Kidney (tissue), 14 donors: ENCODE results near the gene GTF2F2. TPM values are rescaled to one million over a fixed set of nuclear protein-coding genes. Genes with fewer than 3 reads are reported as not detected.
A peak's percentile ranks its signal among the peaks of the same experiment; 100 is the strongest.

Experiments
- DNase-seq, 5 donors: peaks; one replicate each; pipeline ENCODE4 v3.0.0-alpha.2; 2013 to 2020
- FAIRE-seq: peaks from 2 replicates; lab custom pipeline; 2012; peaks lifted over from hg19 to GRCh38; lab: Jason Lieb, UNC
- H3K27ac ChIP-seq, 2 donors: one replicate each; pipeline ENCODE4 v1.7.0; 2013; ENCODE audit warnings: low read depth in 2 of 2, low read length in 2 of 2, inconsistent platforms in 1 of 2
- H3K27me3 ChIP-seq: one replicate; pipeline ENCODE4 v1.7.1; 2013; ENCODE audit warnings: low read length, inconsistent platforms; ENCODE audit not compliant: control insufficient read depth, insufficient read depth
- H3K36me3 ChIP-seq, 3 donors: one replicate each; pipeline versions ENCODE4 v1.7.0 to v1.7.1; 2013; ENCODE audit warnings: low read length in 3 of 3, control low read depth in 1 of 3, inconsistent platforms in 1 of 3; ENCODE audit not compliant: insufficient read depth in 3 of 3, control insufficient read depth in 2 of 3
- H3K4me1 ChIP-seq, 3 donors: one replicate each; pipeline versions ENCODE4 v1.7.0 to v1.7.1; 2013; ENCODE audit warnings: low read length in 3 of 3, inconsistent platforms in 1 of 3, low read depth in 1 of 3; ENCODE audit not compliant: control insufficient read depth in 2 of 3, insufficient read depth in 2 of 3
- H3K4me3 ChIP-seq, 3 donors: one replicate each; pipeline versions ENCODE4 v1.7.0 to v1.8.1; 2013; ENCODE audit warnings: low read length in 3 of 3, control low read depth in 1 of 3, inconsistent platforms in 1 of 3
- H3K9ac ChIP-seq, 3 donors: one replicate each; pipeline versions ENCODE4 v1.7.0 to v1.7.1; 2013; ENCODE audit warnings: low read length in 3 of 3, control low read depth in 1 of 3, inconsistent platforms in 1 of 3
- H3K9me3 ChIP-seq, 3 donors: one replicate each; pipeline versions ENCODE4 v1.7.0 to v1.7.1; 2013; ENCODE audit warnings: low read length in 3 of 3, control low read depth in 1 of 3, inconsistent platforms in 1 of 3; ENCODE audit not compliant: control insufficient read depth in 2 of 3, insufficient read depth in 1 of 3
- intact Hi-C: fragments of 100-400 bp; cut with DNase I; formaldehyde crosslinking; loops from one replicate; pipeline ENCODE4 v1.11.1; 2022
- polyA plus RNA-seq: library from polyadenylated mRNA; stranded (reverse); fragments of 350-450 nt; fragmentation: Illumina TruSeq; extraction: RNeasy Lipid Tissue Mini Kit (QIAGEN cat#74804); gene quantifications from one replicate; pipeline ENCODE4 v1.2.3, GENCODE V29; 2014; ENCODE audit warnings: low read depth, low replicate concordance; ENCODE audit not compliant: insufficient read depth
- total RNA-seq: library from RNA; stranded (reverse); fragmentation: NEBNext Ultra II Directional; extraction: Animal tissue kit (Norgen Biotek cat#: 25700); gene quantifications from one replicate; pipeline ENCODE4 v1.2.1, GENCODE V29; 2021
- TF ChIP-seq, protein P1 (sequence below): IDR thresholded peaks from 3 replicates; pipeline ENCODE4 v1.5.1; 2012; ENCODE audit warnings: mild to moderate bottlenecking, moderate library complexity, borderline replicate concordance; ENCODE audit not compliant: insufficient read depth; ENCODE audit errors: extremely low read depth
- donor health status: control.
- donor health status: control.
- donor health status: control.
- donor health status: control.
- donor health status: control.
- donor health status: DM: yes; HTN: yes; CAD: no.
- donor health status: Normal renal cell carcinoma (clear cell type).

Gene GTF2F2
- total and polyA plus RNA-seq, 2 donors from 2014 or later: 16.6 to 17.3 TPM

DNA sequence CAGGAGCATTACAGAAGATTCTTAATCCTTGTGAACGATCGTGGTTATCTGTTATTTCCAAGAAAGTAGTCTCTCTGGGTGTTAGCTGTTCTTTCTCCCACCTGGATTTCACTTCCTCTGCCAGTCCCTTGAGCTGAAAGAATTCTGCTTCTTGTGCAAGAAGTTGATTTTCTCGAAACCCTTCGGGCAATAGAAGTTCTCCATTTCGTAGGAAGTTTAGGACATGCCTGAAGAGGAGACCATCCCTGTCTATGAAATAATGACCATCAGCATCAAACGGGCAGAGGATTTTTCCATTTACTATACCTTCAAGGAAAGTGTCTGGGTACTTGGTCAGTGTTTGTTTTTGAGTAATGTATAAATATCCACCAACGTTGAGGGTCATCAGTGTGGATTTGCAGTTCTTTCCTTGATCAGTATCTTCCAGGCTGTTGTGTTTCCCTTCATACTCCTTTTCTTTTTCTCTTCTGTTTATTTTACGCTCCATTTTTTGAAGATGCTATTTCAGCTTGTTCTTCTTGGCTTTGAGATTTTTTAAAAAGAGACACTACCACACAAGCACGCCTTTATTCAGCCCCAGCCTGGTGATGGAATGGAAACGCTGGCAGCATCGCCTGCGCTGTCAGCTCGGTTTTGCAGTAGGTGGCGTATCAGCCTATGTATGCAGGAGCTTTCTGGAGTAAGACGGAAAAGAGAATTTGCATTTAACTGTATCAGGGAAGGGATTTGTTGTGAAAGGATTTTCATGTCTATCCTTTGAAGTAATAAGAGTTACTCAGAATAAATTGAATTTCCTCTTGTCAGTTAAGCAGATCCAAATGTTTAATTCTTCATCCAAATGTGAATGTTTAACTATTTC, 74.0 kb downstream of the GTF2F2 start:
- no peak overlapping the region for H3K9ac ChIP-seq
- FAIRE-seq (no peak), DNase-seq (peak in 1 of 5 donors; percentile 26)
- H3K4me1 ChIP-seq: no peaks in the 10 kb centered on the region
- H3K9me3 ChIP-seq: no peaks in the 10 kb centered on the region
- H3K36me3 ChIP-seq: no peaks in the 10 kb centered on the region
- intact Hi-C loops: no loop called here
- TF ChIP-seq, protein P1, sequence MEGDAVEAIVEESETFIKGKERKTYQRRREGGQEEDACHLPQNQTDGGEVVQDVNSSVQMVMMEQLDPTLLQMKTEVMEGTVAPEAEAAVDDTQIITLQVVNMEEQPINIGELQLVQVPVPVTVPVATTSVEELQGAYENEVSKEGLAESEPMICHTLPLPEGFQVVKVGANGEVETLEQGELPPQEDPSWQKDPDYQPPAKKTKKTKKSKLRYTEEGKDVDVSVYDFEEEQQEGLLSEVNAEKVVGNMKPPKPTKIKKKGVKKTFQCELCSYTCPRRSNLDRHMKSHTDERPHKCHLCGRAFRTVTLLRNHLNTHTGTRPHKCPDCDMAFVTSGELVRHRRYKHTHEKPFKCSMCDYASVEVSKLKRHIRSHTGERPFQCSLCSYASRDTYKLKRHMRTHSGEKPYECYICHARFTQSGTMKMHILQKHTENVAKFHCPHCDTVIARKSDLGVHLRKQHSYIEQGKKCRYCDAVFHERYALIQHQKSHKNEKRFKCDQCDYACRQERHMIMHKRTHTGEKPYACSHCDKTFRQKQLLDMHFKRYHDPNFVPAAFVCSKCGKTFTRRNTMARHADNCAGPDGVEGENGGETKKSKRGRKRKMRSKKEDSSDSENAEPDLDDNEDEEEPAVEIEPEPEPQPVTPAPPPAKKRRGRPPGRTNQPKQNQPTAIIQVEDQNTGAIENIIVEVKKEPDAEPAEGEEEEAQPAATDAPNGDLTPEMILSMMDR: peak; percentile 43
- H3K27ac ChIP-seq: no peak overlapping the region
- H3K4me3 ChIP-seq: peak overlapping the region in 2 of 3 donors; percentile 0 to 17
- H3K27me3 ChIP-seq: no peaks in the 10 kb centered on the region

DNA sequence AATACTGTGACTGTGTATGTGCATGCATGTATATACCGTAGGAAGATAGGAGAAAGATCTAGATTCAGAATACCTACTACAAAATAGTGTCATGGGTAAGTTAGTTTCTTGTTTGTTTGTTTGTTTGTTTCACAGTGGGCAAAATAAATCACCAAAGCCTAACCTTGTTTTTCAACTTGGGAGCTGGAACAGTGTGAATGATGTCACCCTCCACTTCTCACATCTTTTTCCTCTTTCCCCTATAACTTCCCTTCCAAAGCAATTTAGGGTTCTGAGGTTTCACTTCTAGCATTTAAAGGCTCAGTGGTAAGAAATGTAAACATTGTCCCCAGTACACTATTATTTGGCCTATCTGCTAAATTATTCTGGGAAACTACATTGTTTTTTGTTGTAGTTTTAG, 75.1 kb downstream of the GTF2F2 start:
- TF ChIP-seq, protein P1: no peak
- H3K27ac ChIP-seq: no peak overlapping the region
- no peaks in the 10 kb centered on the region for H3K27me3 ChIP-seq
- H3K36me3 ChIP-seq: no peaks in the 10 kb centered on the region
- DNase-seq (no peak), FAIRE-seq (no peak)
- no peak overlapping the region for H3K9ac ChIP-seq
- intact Hi-C loops: no loop called here
- H3K4me1 ChIP-seq: no peaks in the 10 kb centered on the region
- H3K4me3 ChIP-seq: no peak overlapping the region
- H3K9me3 ChIP-seq: no peaks in the 10 kb centered on the region

DNA sequence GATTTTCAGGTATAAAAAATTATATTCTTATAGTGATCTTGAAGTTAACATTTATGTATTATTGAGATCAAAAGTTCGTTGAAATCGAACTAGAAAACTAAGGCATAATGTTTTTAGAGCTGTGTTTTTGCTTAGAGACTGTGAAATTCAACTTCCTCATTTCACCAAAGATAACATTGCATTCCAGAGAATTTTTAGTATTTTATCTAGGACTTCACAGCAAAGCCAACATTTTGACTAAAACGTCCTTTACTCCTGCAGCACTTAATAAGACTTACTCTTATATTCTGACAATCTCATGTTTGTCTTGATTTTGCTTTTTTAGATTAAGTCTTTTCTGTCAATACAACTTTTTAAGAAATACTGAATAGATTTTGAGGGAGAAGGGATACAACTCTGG, 75.8 kb downstream of the GTF2F2 start:
- Histone ChIP-seq H3K4me3 (no peak overlapping the region), H3K36me3 (no peaks in the 10 kb centered on the region), H3K9me3 (no peaks in the 10 kb centered on the region), H3K27me3 (no peaks in the 10 kb centered on the region), H3K27ac (no peak overlapping the region), H3K9ac (no peak overlapping the region), H3K4me1 (no peaks in the 10 kb centered on the region)
- FAIRE-seq (peak; percentile 77), DNase-seq (no peak)
- intact Hi-C loops: no loop called here
- TF ChIP-seq, protein P1: no peak
